GM21423 (cell line): ENCODE results near the gene YBX1.

Experiments
- ATAC-seq: cut with Tn5 transposase; IDR thresholded peaks from one replicate; pipeline ENCODE4 v1.9.1; 2021; ENCODE audit warnings: mild to moderate bottlenecking, moderate library complexity; ENCODE audit not compliant: unreplicated experiment

Gene YBX1

GRCh38 chr1:42733415-42734200 is 51.4 kb downstream of the YBX1 start:
- no peak for ATAC-seq

DNA sequence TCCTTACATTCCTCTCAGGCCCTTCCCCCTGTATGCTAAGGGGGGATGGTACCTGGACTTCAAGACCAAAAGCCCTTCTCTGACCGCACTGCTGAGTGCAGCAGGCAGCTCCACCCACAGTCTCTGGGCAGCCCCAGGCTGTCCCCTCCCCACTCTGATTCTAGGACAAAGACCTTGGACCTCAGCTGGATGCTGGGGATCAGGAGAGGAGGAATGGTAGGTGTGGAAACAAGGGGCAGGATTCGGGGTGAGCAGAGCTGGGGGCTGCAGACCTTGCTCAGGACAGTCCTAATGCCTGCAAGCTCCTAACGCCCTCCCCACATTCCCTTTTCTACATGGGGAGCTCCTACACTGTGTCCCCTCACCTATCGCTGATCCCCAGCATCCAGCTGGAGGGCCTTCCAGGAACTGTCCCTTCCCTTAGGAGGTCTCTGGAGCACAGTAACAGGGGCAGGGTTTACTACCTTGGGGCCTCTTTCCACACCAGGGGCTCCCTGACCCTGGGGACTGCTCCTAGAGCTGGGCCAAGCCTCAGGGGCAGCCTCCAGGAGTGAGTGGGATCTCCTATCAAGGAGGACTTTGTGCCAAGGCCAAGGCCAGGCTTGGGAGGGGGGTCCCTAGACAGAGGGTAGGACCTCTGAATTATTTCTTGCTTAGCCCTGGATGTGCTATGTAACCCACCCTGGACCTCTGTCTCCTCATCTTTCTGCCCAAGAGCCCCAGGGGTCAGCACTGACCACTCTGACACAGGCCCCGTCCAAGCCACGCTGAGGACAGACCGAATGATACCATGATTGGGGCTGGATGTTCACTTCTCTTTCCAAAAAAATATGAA is 52.2 kb downstream of the YBX1 start:
- ATAC-seq: no peak

DNA sequence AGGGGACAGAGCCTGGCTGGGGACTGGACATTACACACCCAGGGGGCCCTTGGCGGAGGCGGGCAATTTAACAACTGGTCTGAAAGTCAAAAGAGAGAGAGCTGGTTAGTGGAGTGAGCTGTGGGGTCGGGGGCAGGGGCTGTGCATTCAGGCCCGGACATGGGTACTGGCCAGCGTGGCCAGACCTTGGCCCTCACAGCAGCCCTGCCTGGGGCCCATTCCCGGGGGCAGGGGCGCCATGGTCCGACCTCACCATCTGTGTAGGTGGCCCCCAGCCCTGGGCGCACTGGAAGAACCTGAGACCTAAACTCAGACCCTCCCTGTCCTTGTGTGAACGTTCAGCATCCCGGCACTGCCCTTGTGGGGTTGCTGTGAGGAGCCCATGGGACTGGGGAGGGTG is 52.8 kb downstream of the YBX1 start:
- ATAC-seq: no peak

- ATAC-seq: no peak
Measured at GRCh38 chr1:42735477-42736105, 53.4 kb downstream of the YBX1 start.

GRCh38 chr1:42736152-42736551 is 53.9 kb downstream of the YBX1 start:
- ATAC-seq: no peak

DNA sequence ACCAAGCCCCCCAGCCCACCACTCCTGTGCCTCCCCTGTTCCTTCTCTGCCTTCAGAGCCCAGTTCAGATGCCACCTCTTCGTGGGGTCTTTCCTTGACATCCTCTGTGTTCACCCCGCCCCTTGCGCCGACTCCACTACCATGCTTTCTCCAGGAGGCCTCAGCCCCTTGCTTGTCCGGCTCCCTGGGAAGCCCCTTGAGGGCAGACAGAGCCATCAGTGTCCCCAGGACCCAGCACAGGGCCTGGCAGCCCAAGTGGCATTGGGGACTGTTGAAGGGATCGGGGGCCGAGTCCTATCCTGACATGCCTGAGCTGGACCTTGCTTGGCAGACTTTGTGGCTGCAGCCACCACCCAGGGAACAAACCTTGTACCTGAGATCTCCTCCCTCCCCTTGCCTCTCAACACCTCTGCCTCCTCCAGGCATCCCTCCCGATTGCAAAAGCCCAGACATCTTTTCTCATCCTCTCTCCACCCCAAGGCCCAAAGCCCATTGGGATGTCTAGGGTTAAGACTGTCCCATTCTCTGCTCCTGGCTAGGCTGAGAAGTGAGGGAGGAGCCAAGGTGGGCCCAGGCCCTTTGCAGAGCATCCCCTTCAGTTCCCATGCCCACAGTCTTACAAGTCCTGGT is 54.5 kb downstream of the YBX1 start:
- no peak for ATAC-seq

- no peak for ATAC-seq
Measured at GRCh38 chr1:42737257-42737656, 55.0 kb downstream of the YBX1 start.

DNA sequence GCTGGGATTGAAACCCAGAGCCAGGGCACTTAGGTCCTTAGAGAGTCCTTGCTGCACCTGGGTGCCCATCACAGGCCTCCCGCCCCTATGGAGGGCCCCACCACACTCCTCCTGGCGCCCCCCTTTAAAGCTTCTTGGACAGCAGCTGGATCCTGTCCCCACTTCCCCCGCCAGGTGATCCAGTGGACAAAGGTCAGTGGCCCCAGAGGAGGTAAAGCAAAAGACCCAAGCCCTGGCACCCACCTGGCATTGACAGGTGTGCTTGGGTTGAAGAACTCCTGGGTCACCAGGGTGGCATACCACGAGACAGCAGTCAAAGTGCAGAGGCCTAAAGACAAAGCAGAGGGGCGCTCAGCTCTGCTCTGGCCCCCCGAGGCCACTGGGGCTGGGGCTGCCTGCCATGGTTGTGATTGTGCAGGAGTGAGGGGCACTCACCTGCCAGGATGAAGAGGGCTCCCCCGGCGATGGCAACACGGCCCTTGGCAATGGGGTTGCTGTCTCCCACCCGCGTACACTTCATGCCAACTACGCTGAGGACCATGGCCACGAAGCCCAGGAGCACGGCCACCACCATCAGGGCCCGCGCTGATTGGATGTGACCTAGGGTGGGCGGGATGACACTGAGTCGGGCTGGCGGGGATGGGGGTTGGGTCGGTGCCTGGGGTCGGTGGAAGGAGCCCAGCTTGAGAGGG is 55.9 kb downstream of the YBX1 start:
- ATAC-seq: no peak

GRCh38 chr1:42738678-42739226 is 56.5 kb downstream of the YBX1 start:
- ATAC-seq: no peak

DNA sequence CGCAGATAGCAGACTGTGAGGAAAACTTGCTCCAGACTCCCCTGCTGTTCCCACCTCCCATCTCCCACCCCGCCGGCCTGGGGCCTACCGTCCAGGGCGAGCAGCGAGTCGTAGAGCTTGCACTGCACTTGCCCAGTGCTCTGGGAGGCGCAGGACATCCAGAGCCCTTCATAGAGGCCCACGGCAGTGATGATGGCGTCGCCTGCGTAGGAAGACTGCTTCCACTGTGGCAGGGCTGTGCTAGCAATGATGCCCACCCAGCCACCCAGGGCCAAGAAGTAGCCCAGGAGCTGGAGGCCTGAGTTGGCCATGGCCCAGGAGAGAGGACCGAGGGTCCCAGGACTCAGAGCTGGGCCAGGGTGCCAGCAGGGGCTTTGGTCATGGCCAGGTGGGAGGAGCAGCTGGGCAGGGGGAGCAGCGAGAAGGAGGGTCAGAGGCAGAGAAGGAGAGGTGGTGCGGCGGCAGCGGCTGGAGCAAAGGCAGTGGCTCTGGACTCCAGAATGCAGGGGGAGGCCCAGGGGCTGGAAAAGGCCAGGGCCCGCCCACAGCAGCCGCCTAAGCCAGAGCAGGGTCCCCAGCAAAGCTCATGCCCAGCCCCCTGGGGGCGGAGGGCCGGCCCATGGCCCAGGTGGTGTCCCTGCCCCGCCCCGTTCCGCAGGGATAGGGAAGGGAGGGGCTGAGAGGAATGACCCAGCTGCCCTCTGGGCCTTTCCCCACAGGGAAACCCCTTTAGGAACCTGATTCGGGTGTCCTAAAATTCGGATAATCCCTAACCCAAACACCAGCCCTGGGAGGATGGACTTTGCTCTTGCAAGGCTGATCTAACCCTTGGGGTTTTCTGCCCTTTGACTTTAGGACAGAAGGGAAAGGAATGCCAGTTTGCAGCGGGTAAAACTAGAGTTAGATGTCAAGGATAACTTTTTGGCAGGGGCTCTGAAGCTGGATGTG is 57.8 kb downstream of the YBX1 start, which contains the start of gene CLDN19:
CLDN19 (minus strand) TSS at position 484 of the 948 bp plus-strand sequence; CDS start at position 311, 173 bp downstream.
- no peak for ATAC-seq

DNA sequence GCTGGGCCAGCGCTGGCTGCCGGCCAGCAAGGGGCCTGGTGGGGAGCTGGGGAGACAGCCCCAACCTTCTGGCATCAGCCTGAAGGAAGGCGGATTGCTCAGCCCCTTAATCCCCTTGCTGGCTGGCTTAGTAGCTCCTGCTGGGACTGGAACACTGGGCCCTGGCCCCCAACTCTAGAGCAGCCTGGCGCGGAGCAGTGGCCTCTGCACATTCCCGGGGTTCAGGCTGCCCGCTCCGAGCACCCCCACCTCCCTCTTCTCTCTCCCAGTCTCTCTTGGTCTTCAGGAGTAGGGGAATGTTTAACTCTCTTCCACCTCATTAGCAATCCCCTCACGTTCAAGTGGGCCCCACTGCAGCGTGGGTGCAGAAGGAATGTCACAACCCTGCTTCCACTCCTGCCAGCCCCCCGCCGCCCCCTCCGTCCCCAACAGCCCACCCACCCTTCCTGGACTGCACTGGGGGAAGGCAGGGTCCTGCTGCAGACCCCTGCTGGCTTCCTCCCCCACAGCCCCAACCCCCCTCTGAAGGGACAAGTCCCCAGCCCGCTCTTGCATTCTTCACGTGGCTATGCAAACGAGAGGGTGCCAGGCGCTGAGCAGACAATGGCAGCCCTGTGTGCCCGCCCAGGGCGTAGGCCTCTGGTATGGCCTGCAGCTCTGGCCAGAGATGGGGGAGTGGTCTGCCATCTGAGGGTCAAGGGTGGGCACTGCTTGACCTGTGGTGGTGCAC is 58.8 kb downstream of the YBX1 start:
- no peak for ATAC-seq

- ATAC-seq: no peak
Measured at GRCh38 chr1:42741706-42742105, 59.5 kb downstream of the YBX1 start.

DNA sequence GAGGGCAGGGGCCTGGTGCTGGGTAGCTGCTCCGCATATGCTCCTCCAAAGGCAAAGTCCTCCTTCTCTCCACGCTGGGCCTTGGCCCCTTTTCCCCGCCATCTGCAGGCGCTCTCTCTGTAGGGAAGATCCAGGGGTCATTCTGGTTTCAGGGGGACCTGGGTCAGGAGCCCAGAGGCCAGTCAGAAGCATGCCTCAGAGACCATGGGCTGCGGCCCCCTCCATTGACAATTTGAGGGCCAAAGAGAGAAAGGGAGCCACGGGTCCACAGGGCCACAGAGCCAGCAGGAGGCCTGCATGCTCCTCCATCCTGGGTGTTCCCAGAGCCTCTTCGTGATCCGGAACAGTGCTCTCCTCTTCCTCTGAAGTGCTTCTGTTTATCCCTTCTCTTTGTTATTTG is 59.9 kb downstream of the YBX1 start:
- no peak for ATAC-seq

DNA sequence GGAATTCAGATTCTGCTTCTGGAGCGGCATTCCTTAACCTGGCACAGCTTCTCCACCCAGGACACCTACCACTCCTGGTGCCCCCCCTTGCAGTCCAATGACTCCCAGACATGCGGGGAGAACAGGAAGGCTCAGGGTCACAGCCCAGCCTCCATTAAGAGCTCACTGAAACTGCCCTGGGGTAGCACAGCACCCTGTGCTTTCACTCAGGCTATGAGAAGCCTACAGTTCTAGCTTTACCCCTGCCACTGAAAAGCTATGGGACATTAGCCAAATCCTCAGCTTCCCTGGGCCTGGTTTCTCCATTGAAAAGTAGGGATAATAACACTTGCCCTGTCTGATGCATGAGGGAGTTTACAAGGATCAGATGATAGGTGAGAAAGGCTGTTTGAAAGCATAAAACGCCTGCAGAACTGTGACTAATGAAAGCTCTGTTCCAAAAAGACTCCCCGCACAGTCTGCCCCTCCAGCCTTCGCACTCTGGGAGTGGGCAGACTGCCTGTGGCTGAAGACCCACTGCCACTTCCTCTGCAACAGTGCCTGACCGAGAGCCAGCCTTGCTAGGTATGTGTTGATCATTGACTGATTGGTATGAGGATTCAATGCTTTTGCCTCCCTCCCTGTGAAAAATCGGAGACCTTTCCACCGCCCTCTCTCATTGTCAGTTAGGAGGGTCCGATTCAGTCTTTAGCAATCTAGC is 60.5 kb downstream of the YBX1 start:
- ATAC-seq: no peak

DNA sequence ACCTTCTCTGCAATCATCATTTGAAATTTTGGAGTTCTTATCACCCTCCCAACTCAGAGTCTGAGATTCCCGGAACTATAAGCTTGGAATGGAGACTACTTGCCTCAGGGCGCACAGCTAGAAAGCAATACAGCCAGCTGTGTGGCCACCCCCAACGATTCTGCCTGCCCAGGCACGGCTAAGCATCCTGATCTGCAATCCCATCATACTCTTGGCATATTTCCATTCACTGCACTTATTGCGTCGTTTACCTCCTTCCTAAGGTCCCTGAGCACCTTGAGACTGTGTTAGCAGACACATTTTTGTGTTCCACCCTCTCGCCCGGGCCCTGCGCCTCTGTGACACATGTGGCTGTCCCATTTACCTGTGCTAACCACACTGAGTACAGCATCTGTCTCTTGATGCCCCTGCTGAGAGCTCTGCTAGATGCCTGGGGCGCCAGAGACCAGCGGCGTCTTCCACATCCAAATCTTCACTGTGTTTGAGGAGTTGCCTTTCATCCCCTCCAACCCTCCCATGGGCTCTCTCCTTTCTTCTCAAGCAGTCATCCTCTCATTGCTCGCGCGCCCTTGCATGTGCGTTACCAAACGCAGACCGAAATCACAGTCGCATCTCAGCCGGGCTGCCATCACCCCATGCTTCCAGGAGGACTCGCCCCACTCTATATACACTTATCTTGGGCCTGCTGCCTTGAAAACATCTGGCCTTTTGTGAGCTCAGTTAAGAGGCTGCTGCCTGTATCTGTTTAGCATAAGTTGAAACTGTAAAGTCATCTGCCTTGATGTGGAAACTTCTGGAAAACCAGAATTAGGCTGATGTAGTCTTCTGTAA is 61.3 kb downstream of the YBX1 start:
- no peak for ATAC-seq

DNA sequence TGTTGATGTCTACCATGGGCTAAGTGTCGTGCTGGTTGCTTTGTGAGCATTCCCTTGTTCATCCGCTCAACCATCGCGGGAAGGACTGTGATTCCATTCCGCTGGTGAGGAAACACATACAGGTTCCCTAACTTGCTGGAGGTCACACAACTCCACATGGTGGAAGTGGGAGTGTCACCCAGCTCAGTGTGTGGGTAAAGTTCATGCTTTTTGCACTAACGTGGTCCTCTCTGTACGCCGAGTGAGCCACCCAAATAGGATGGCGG is 61.9 kb downstream of the YBX1 start:
- ATAC-seq: no peak

GRCh38 chr1:42745851-42746250 is 63.6 kb downstream of the YBX1 start:
- no peak for ATAC-seq
